H1 (cell line): ENCODE results near the gene USP50. TPM values are rescaled to one million over a fixed set of nuclear protein-coding genes. Genes with fewer than 3 reads are reported as not detected.

Source experiments
- CTCF ChIA-PET: fragments of 300-600 bp; sonication (Branson Sonifier 250); formaldehyde crosslinking; loops from one replicate; lab custom pipeline; 2021; ENCODE audit not compliant: partially characterized antibody; lab: Charles Lee
- POLR2A ChIA-PET: fragments of 300-600 bp; sonication (Branson Sonifier 250); formaldehyde crosslinking; loops from one replicate; lab custom pipeline; 2021; ENCODE audit warnings: inconsistent platforms; ENCODE audit not compliant: partially characterized antibody; lab: Charles Lee
- DNase-seq, 2 experiments: peaks; one replicate each; pipeline versions ENCODE4 v3.0.0 to v3.0.0-alpha.2; 2010 to 2022; ENCODE audit warnings: low spot score in 2 of 2, low read depth in 1 of 2, mixed read lengths in 1 of 2
- FAIRE-seq: peaks from 2 replicates; lab custom pipeline; 2011; peaks lifted over from hg19 to GRCh38; lab: Jason Lieb, UNC
- H2AFZ ChIP-seq: 2 replicates; pipeline ENCODE4 v1.8.1; 2012; ENCODE audit warnings: low read length, inconsistent platforms
- H2AK5ac ChIP-seq: 2 replicates; pipeline ENCODE4 v1.6.1; 2013; ENCODE audit warnings: low read depth, low read length
- H2BK120ac ChIP-seq: replicated peaks from 2 replicates; pipeline ENCODE3; 2013; ENCODE audit warnings: low read depth, low read length, inconsistent platforms
- H2BK12ac ChIP-seq: 2 replicates; pipeline ENCODE4 v1.6.1; 2013; ENCODE audit warnings: low read depth, low read length
- H2BK15ac ChIP-seq: 2 replicates; pipeline ENCODE4 v1.6.1; 2013; ENCODE audit warnings: low read length
- H2BK20ac ChIP-seq: 2 replicates; pipeline ENCODE4 v1.6.1; 2013; ENCODE audit warnings: low read length
- H2BK5ac ChIP-seq: 2 replicates; pipeline ENCODE4 v1.6.1; 2013; ENCODE audit warnings: low read depth, low read length
- H3K14ac ChIP-seq: 2 replicates; pipeline ENCODE4 v1.6.1; 2013; ENCODE audit warnings: inconsistent platforms; ENCODE audit not compliant: insufficient read length
- H3K18ac ChIP-seq: 2 replicates; pipeline ENCODE4 v1.6.1; 2013; ENCODE audit warnings: low read length; ENCODE audit errors: extremely low read depth
- H3K23ac ChIP-seq: 2 replicates; pipeline ENCODE4 v1.6.1; 2013; ENCODE audit warnings: inconsistent platforms; ENCODE audit not compliant: insufficient read length
- H3K23me2 ChIP-seq: 2 replicates; pipeline ENCODE4 v1.6.1; 2013; ENCODE audit warnings: low read depth, low read length
- H3K27ac ChIP-seq: 2 replicates; pipeline ENCODE4 v1.6.1; 2011; ENCODE audit warnings: low read depth, low read length, inconsistent platforms
- H3K27me3 ChIP-seq, 4 experiments: replicated peaks in 1 of 4; 1 replicate in 1 of 4; 2 replicates in 3 of 4; pipeline versions ENCODE4 v1.6.1 to v1.8.1; 2011 to 2013; ENCODE audit warnings: low read length in 3 of 4, mild to moderate bottlenecking in 3 of 4, inconsistent platforms in 2 of 4, mixed read lengths in 2 of 4, moderate library complexity in 1 of 4; ENCODE audit not compliant: control insufficient read depth in 3 of 4, insufficient read depth in 3 of 4; ENCODE audit errors: extremely low read depth in 1 of 4
- H3K36me3 ChIP-seq, 4 experiments: 2 replicates each; pipeline versions ENCODE4 v1.6.1 to v1.8.1; 2011 to 2013; ENCODE audit warnings: mild to moderate bottlenecking in 4 of 4, low read length in 3 of 4, moderate library complexity in 2 of 4, control low read depth in 1 of 4, inconsistent platforms in 1 of 4; ENCODE audit not compliant: insufficient read depth in 4 of 4, control insufficient read depth in 2 of 4
- H3K4ac ChIP-seq: replicated peaks from 2 replicates; pipeline ENCODE3; 2013; ENCODE audit warnings: low read length, low read depth, mixed read lengths, inconsistent platforms; ENCODE audit not compliant: insufficient read length
- H3K4me1 ChIP-seq, 4 experiments: replicated peaks in 1 of 4; 1 replicate in 1 of 4; 2 replicates in 3 of 4; pipeline versions ENCODE4 v1.6.1 to v1.8.1; 2011 to 2013; ENCODE audit warnings: low read length in 3 of 4, inconsistent platforms in 2 of 4, mixed read lengths in 1 of 4; ENCODE audit not compliant: insufficient read depth in 4 of 4, control insufficient read depth in 3 of 4
- H3K4me2 ChIP-seq, 2 experiments: 2 replicates each; pipeline versions ENCODE4 v1.6.1 to v1.8.1; 2011 to 2013; ENCODE audit warnings: low read depth in 2 of 2, low read length in 2 of 2, control low read depth in 1 of 2, inconsistent platforms in 1 of 2, mild to moderate bottlenecking in 1 of 2; ENCODE audit not compliant: insufficient read depth in 1 of 2
- H3K4me3 ChIP-seq, 4 experiments: fragments of 200-600, 300-600 bp in 1 of 4; sonication (generic), shearing (Covaris generic), sonication (Bioruptor Twin) in 1 of 4; 2 replicates each; pipeline versions ENCODE4 v1.5.1 to v1.8.1; 2011 to 2016; ENCODE audit warnings: low read length in 4 of 4, low read depth in 3 of 4, control low read depth in 2 of 4, inconsistent platforms in 2 of 4, mild to moderate bottlenecking in 2 of 4, mixed read lengths in 1 of 4, moderate library complexity in 1 of 4; ENCODE audit not compliant: insufficient read depth in 2 of 4; ENCODE audit errors: extremely low read depth in 1 of 4
- H3K56ac ChIP-seq: replicated peaks from 2 replicates; pipeline ENCODE3; 2013; ENCODE audit warnings: low read depth, mild to moderate bottlenecking, mixed read lengths, low read length, inconsistent platforms; ENCODE audit not compliant: insufficient read length
- H3K79me1 ChIP-seq: 2 replicates; pipeline ENCODE4 v1.6.1; 2013; ENCODE audit warnings: low read depth, low read length, control low read depth
- H3K79me2 ChIP-seq, 2 experiments: 2 replicates each; pipeline versions ENCODE4 v1.6.1 to v1.8.1; 2012 to 2013; ENCODE audit warnings: low read length in 2 of 2, mild to moderate bottlenecking in 2 of 2, inconsistent platforms in 1 of 2; ENCODE audit not compliant: insufficient read depth in 2 of 2, control insufficient read depth in 1 of 2
- H3K9ac ChIP-seq, 4 experiments: replicated peaks in 1 of 4; 1 replicate in 1 of 4; 2 replicates in 3 of 4; pipeline versions ENCODE4 v1.6.1 to v1.8.1; 2011 to 2013; ENCODE audit warnings: low read depth in 3 of 4, low read length in 3 of 4, control low read depth in 2 of 4, mild to moderate bottlenecking in 2 of 4, moderate library complexity in 2 of 4, inconsistent platforms in 1 of 4; ENCODE audit errors: extremely low read depth in 1 of 4
- H3K9me3 ChIP-seq, 2 experiments: 2 replicates each; pipeline versions ENCODE4 v1.6.1 to v1.8.1; 2012 to 2013; ENCODE audit warnings: mild to moderate bottlenecking in 2 of 2, moderate library complexity in 2 of 2, control low read depth in 1 of 2, inconsistent platforms in 1 of 2, low read depth in 1 of 2, low read length in 1 of 2, mixed read lengths in 1 of 2; ENCODE audit not compliant: insufficient read depth in 2 of 2
- H4K20me1 ChIP-seq, 2 experiments: replicated peaks in 1 of 2; 2 replicates each; pipeline versions ENCODE3 to v1.8.1; 2011 to 2013; ENCODE audit warnings: inconsistent platforms in 2 of 2, low read length in 2 of 2, mild to moderate bottlenecking in 1 of 2; ENCODE audit not compliant: insufficient read depth in 2 of 2, control insufficient read depth in 1 of 2
- H4K5ac ChIP-seq: 2 replicates; pipeline ENCODE4 v1.6.1; 2013; ENCODE audit warnings: low read length, low read depth, mixed read lengths, inconsistent platforms; ENCODE audit not compliant: insufficient read length
- H4K8ac ChIP-seq: 2 replicates; pipeline ENCODE4 v1.8.0; 2013; ENCODE audit warnings: mild to moderate bottlenecking, moderate library complexity, low read length, inconsistent platforms; ENCODE audit not compliant: insufficient read depth; ENCODE audit errors: extremely low read depth
- H4K91ac ChIP-seq: replicated peaks from 2 replicates; pipeline ENCODE3; 2013; ENCODE audit warnings: low read length, mixed read lengths, inconsistent platforms; ENCODE audit not compliant: insufficient read length
- MAFK ChIP-seq: IDR thresholded peaks from 2 replicates; pipeline ENCODE4 v1.6.1; 2012; ENCODE audit warnings: low read depth, mild to moderate bottlenecking, improper control_type of control experiment, low read length
- WGBS, 2 experiments: shearing (Covaris generic) in 1 of 2; methylation state at CpG; one replicate each; pipeline versions ENCODE4 v1.1.6 to v1.1.7; 2013 to 2015; ENCODE audit warnings: low lambda C conversion rate in 2 of 2, mixed read lengths in 2 of 2, inconsistent platforms in 1 of 2, low coverage in 1 of 2, missing lambda C conversion rate in 1 of 2; ENCODE audit not compliant: insufficient replicate concordance in 2 of 2, insufficient coverage in 1 of 2, insufficient read length in 1 of 2; ENCODE audit errors: extremely low coverage in 1 of 2, missing lambda C conversion rate in 1 of 2; 5-methylcytosine and 5-hydroxymethylcytosine counted together
- polyA plus RNA-seq, 7 experiments: library from polyadenylated mRNA; depleted of rRNA in 3 of 7; stranded (reverse) in 5 of 7; unstranded in 2 of 7; fragments of >200 nt in 5 of 7; fragments of 200-250 nt in 2 of 7; gene quantifications; 1 replicate in 5 of 7; 2 replicates in 1 of 7; 4 replicates in 1 of 7; pipeline versions ENCODE4 v1.2.1 to v1.2.3, GENCODE V29; 2011 to 2013; ENCODE audit warnings: missing spikeins in 2 of 7, mixed read lengths in 2 of 7
- total RNA-seq: library from RNA; stranded (reverse); fragmentation: NEBNext Ultra II Directional; extraction: Animal tissue kit (Norgen Biotek cat#: 25700); gene quantifications from 2 replicates; pipeline ENCODE4 v1.2.1, GENCODE V29; 2021

Gene USP50
- total and polyA plus RNA-seq, 2 of the 8 experiments (the other 6 are each of a cell fraction or from before 2014, with no cell fraction given), result not detected

DNA sequence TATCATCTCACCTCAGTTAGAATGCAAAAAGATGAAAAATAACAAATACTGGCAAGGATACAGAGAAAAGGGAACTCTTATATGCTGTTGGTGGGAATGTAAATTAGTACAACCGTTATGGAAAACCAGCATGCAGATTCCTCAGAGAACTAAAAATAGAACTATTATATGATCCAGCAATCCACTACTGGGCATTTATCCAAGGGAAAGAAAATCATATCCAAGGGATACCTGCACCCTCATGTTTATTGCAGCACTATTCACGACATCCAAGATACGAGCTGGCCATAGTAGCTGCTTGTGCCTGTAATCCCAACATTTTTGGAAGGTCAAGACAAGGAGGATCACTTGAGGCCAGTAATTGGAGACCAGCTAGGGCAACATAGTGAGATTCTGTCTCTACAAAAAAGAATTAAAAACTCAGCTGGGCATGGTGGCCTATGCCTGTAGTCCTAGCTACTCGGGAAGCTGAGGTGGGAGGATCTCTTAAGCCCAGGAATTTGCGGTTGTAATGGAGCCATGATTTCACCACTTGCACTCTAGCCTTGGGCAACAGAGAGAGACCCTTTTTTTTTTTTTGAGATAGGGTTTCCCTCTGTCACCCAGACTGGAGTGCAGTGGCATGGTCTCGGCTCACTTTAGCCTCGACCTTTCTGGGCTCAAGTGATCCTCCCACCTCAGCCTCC lies 26.6 kb downstream of the USP50 start:
- H3K9me3 ChIP-seq, result no peaks in the 10 kb centered on the region
- H3K14ac ChIP-seq, result no peak overlapping the region
- no peaks in the 10 kb centered on the region for H3K79me1 ChIP-seq
- no peak overlapping the region for H3K18ac ChIP-seq
- H4K91ac ChIP-seq, result no peak overlapping the region
- TF ChIP-seq MAFK, result no peak
- no peak for DNase-seq
- H2BK20ac ChIP-seq, result no peak overlapping the region
- no peaks in the 10 kb centered on the region for H3K4me1 ChIP-seq
- H3K27me3 ChIP-seq, result no peaks in the 10 kb centered on the region
- WGBS, 2 experiments, result 87% methylated on average over 7 of the region's 7 CpGs; no CpG with 5 or more reads in 1 of the 2 experiments
- no peaks in the 10 kb centered on the region for H3K23me2 ChIP-seq
- H3K56ac ChIP-seq, result no peak overlapping the region
- no peak overlapping the region for H3K9ac ChIP-seq
- no peaks in the 10 kb centered on the region for H3K79me2 ChIP-seq
- H4K5ac ChIP-seq, result no peak overlapping the region
- no peak overlapping the region for H2BK120ac ChIP-seq
- CTCF ChIA-PET, result no interaction called here
- no peaks in the 10 kb centered on the region for H4K20me1 ChIP-seq
- no peak overlapping the region for H3K4ac ChIP-seq
- H3K23ac ChIP-seq, result no peak overlapping the region
- no peak overlapping the region for H2AK5ac ChIP-seq
- FAIRE-seq, result no peak
- H2BK12ac ChIP-seq, result no peak overlapping the region
- no peaks in the 10 kb centered on the region for H3K36me3 ChIP-seq
- H2AFZ ChIP-seq, result no peak overlapping the region
- POLR2A ChIA-PET, result no interaction called here
- H4K8ac ChIP-seq, result no peak overlapping the region
- no peak overlapping the region for H3K27ac ChIP-seq
- H3K4me2 ChIP-seq, result no peak overlapping the region
- H2BK5ac ChIP-seq, result no peak overlapping the region
- H2BK15ac ChIP-seq, result no peak overlapping the region
- H3K4me3 ChIP-seq, result no peak overlapping the region
